CD4-positive, alpha-beta T cell treated with Interleukin-10 for 1 hour (primary cell): Measurements from ENCODE around the gene MFSD11.
"Not testable (repeated sequence)": the region's sequence is repeated elsewhere in the genome, so short reads cannot be mapped to it uniquely, and the experiment has no call there.

ENCODE experiments used
- DNase-seq: peaks from one replicate; pipeline ENCODE4 v3.0.0-alpha.2; 2020

The MFSD11 gene

GRCh38 chr17:76737676-76738467 is at the start of gene MFSD11:
Gene MFSD11, plus strand, starts transcription at chr17:76738119. Its CDS starts 234 bp downstream, at chr17:76738353.
- peak; percentile 92 for DNase-seq

- no peak for DNase-seq
These were observed 49.7 kb upstream of the MFSD11 start for GRCh38 chr17:76688165-76688622.

- DNase-seq: no peak
These were observed 48.1 kb upstream of the MFSD11 start for GRCh38 chr17:76689859-76690258.

- DNase-seq: no peak
These were observed 47.2 kb upstream of the MFSD11 start for GRCh38 chr17:76690596-76691280.

GRCh38 chr17:76691379-76692191 is 46.3 kb upstream of the MFSD11 start:
- no peak for DNase-seq

- no peak for DNase-seq
These were observed 42.7 kb upstream of the MFSD11 start for GRCh38 chr17:76695059-76695831.

GRCh38 chr17:76696763-76697701 is 40.9 kb upstream of the MFSD11 start:
- DNase-seq: no peak

GRCh38 chr17:76697702-76698465 is 40.0 kb upstream of the MFSD11 start:
- no peak for DNase-seq

GRCh38 chr17:76698466-76698977 is 39.4 kb upstream of the MFSD11 start:
- DNase-seq: not testable (repeated sequence)

GRCh38 chr17:76700270-76700616 is 37.7 kb upstream of the MFSD11 start:
- no peak for DNase-seq

- peak; percentile 31 for DNase-seq
These were observed 37.1 kb upstream of the MFSD11 start for GRCh38 chr17:76700617-76701470.

GRCh38 chr17:76701471-76701967 is 36.4 kb upstream of the MFSD11 start:
- no peak for DNase-seq

- no peak for DNase-seq
These were observed 35.8 kb upstream of the MFSD11 start for GRCh38 chr17:76702076-76702475.

- no peak for DNase-seq
These were observed 34.8 kb upstream of the MFSD11 start for GRCh38 chr17:76702941-76703637.

GRCh38 chr17:76704805-76705204 is 33.1 kb upstream of the MFSD11 start:
- DNase-seq: no peak

GRCh38 chr17:76706817-76707216 is 31.1 kb upstream of the MFSD11 start:
- no peak for DNase-seq

- DNase-seq: no peak
These were observed 29.7 kb upstream of the MFSD11 start for GRCh38 chr17:76707985-76708807.
